Measurements from ENCODE around the gene PLEKHO2. TPM values are rescaled to one million over a fixed set of nuclear protein-coding genes. Genes with fewer than 3 reads are reported as not detected.

Gene PLEKHO2
- total and polyA plus RNA-seq, 2 experiments from 2014 or later = 30.7 to 35.3 TPM

GRCh38 chr15:64883100-64883581 is 41.4 kb downstream of the PLEKHO2 start:
- Histone ChIP-seq H3K4me3 (no peak overlapping the region), H3K79me2 (ENCODE audit: insufficient read depth) (no peaks in the 10 kb centered on the region), H3K4me1 (ENCODE audit: insufficient read depth) (peaks cover 30% of the 10 kb centered on the region), H3K9ac (peak overlapping the region; percentile 60; the same call in 1 of the 2 replicates), H2AFZ (no peak overlapping the region), H3K36me3 (ENCODE audit: low read depth) (no peaks in the 10 kb centered on the region), H3K9me3 (ENCODE audit: low read depth) (no peaks in the 10 kb centered on the region), H3K27me3 (replicated peaks; ENCODE audit: insufficient read depth) (no peaks in the 10 kb centered on the region), H3K9me2 (ENCODE audit: insufficient read depth) (no peaks in the 10 kb centered on the region), H4K20me1 (ENCODE audit: insufficient read depth) (no peaks in the 10 kb centered on the region), H3K27ac (peak overlapping the region; percentile 68), H3F3A (ENCODE audit: insufficient read depth) (peaks cover 13% of the 10 kb centered on the region), H3K4me2 (ENCODE audit: unreplicated experiment) (no peak overlapping the region)
- WGBS, 2 experiments (ENCODE audit: low coverage in 1 of 2, low lambda C conversion rate in 2 of 2, missing lambda C conversion rate in 2 of 2) = 61 to 65% methylated on average over 5 of the region's 5 CpGs
- TF ChIP-seq EZH2 (IDR thresholded peaks at IDR 0.05; ENCODE audit: insufficient read depth, poor library complexity, severe bottlenecking) (no peak), EZH2phosphoT487 (IDR thresholded peaks at IDR 0.05; ENCODE audit: insufficient read depth, low read depth) (no peak)
- peak; percentile 40 for DNase-seq
- in situ Hi-C loops (cut with MboI) = no loop called here

- Histone ChIP-seq H3K4me3 (no peak overlapping the region), H3K36me3 (ENCODE audit: low read depth) (no peaks in the 10 kb centered on the region), H3K9me3 (ENCODE audit: low read depth) (no peaks in the 10 kb centered on the region), H3K4me1 (ENCODE audit: insufficient read depth) (peaks cover 30% of the 10 kb centered on the region), H3F3A (ENCODE audit: insufficient read depth) (peaks cover 13% of the 10 kb centered on the region), H3K4me2 (ENCODE audit: unreplicated experiment) (peak overlapping the region; percentile 43), H3K9me2 (ENCODE audit: insufficient read depth) (no peaks in the 10 kb centered on the region), H3K9ac (peak overlapping the region; percentile 60), H4K20me1 (ENCODE audit: insufficient read depth) (no peaks in the 10 kb centered on the region), H2AFZ (no peak overlapping the region), H3K79me2 (ENCODE audit: insufficient read depth) (no peaks in the 10 kb centered on the region), H3K27me3 (replicated peaks; ENCODE audit: insufficient read depth) (no peaks in the 10 kb centered on the region), H3K27ac (peak overlapping the region; percentile 68)
- in situ Hi-C loops (cut with MboI) = no loop called here
- WGBS, 2 experiments (ENCODE audit: low coverage in 1 of 2, low lambda C conversion rate in 2 of 2, missing lambda C conversion rate in 2 of 2) = 35 to 47% methylated on average over 10 of the region's 10 CpGs
- no peak for TF ChIP-seq EZH2 (IDR thresholded peaks at IDR 0.05; ENCODE audit: insufficient read depth, poor library complexity, severe bottlenecking)
- no peak for TF ChIP-seq EZH2phosphoT487 (IDR thresholded peaks at IDR 0.05; ENCODE audit: insufficient read depth, low read depth)
- peak; percentile 94 for DNase-seq
Observed at GRCh38 chr15:64883997-64884511, 42.3 kb downstream of the PLEKHO2 start.

GRCh38 chr15:64884679-64885078 is 43.0 kb downstream of the PLEKHO2 start:
- H3K27ac ChIP-seq = 0 out of 2 replicates have a peak overlapping the region, but pooled peaks have one; percentile 68
- WGBS, 2 experiments (ENCODE audit: low coverage in 1 of 2, low lambda C conversion rate in 2 of 2, missing lambda C conversion rate in 2 of 2) = 76% methylated on average over 5 of the region's 5 CpGs
- peaks cover 30% of the 10 kb centered on the region for H3K4me1 ChIP-seq (ENCODE audit: insufficient read depth)
- in situ Hi-C loops (cut with MboI) = no loop called here
- H3K36me3 ChIP-seq (ENCODE audit: low read depth) = no peaks in the 10 kb centered on the region
- H3F3A ChIP-seq (ENCODE audit: insufficient read depth) = peaks cover 13% of the 10 kb centered on the region
- no peak overlapping the region for H3K9ac ChIP-seq
- no peak overlapping the region for H3K4me2 ChIP-seq (ENCODE audit: unreplicated experiment)
- no peaks in the 10 kb centered on the region for H3K9me2 ChIP-seq (ENCODE audit: insufficient read depth)
- H4K20me1 ChIP-seq (ENCODE audit: insufficient read depth) = no peaks in the 10 kb centered on the region
- H3K27me3 ChIP-seq (replicated peaks; ENCODE audit: insufficient read depth) = no peaks in the 10 kb centered on the region
- TF ChIP-seq EZH2 (IDR thresholded peaks at IDR 0.05; ENCODE audit: insufficient read depth, poor library complexity, severe bottlenecking) = no peak
- TF ChIP-seq EZH2phosphoT487 (IDR thresholded peaks at IDR 0.05; ENCODE audit: insufficient read depth, low read depth) = no peak
- H3K79me2 ChIP-seq (ENCODE audit: insufficient read depth) = no peaks in the 10 kb centered on the region
- H3K4me3 ChIP-seq = no peak overlapping the region
- DNase-seq = no peak
- no peaks in the 10 kb centered on the region for H3K9me3 ChIP-seq (ENCODE audit: low read depth)
- H2AFZ ChIP-seq = no peak overlapping the region

GRCh38 chr15:64888336-64888735 is 46.6 kb downstream of the PLEKHO2 start:
- DNase-seq = no peak
- no peak overlapping the region for H3K27ac ChIP-seq
- no peak overlapping the region for H3K4me3 ChIP-seq
- no peaks in the 10 kb centered on the region for H3K27me3 ChIP-seq (replicated peaks; ENCODE audit: insufficient read depth)
- no peaks in the 10 kb centered on the region for H3K9me2 ChIP-seq (ENCODE audit: insufficient read depth)
- no peak overlapping the region for H3K9ac ChIP-seq
- H3K4me2 ChIP-seq (ENCODE audit: unreplicated experiment) = no peak overlapping the region
- H4K20me1 ChIP-seq (ENCODE audit: insufficient read depth) = no peaks in the 10 kb centered on the region
- peaks cover 15% of the 10 kb centered on the region for H3K4me1 ChIP-seq (ENCODE audit: insufficient read depth)
- no peaks in the 10 kb centered on the region for H3K36me3 ChIP-seq (ENCODE audit: low read depth)
- no peaks in the 10 kb centered on the region for H3K79me2 ChIP-seq (ENCODE audit: insufficient read depth)
- no peaks in the 10 kb centered on the region for H3K9me3 ChIP-seq (ENCODE audit: low read depth)
- 93 to 95% methylated on average over 6 of the region's 6 CpGs for whole genome bisulfite sequencing, 2 experiments (ENCODE audit: low coverage in 1 of 2, low lambda C conversion rate in 2 of 2, missing lambda C conversion rate in 2 of 2)
- H2AFZ ChIP-seq = no peak overlapping the region
- peaks cover 6% of the 10 kb centered on the region for H3F3A ChIP-seq (ENCODE audit: insufficient read depth)
- TF ChIP-seq EZH2 (IDR thresholded peaks at IDR 0.05; ENCODE audit: insufficient read depth, poor library complexity, severe bottlenecking) = no peak
- TF ChIP-seq EZH2phosphoT487 (IDR thresholded peaks at IDR 0.05; ENCODE audit: insufficient read depth, low read depth) = no peak
- in situ Hi-C loops (cut with MboI) = no loop called here
